Iris pigment epithelial cell (primary cell): Measurements from ENCODE around the gene DDN.

Source experiments
- DNase-seq: peaks from one replicate; pipeline ENCODE4 v3.0.0-alpha.2; 2011; ENCODE audit warnings: low read depth

DDN gene

GRCh38 chr12:48999371-49000131 lies at the start of gene DDN:
Gene DDN, minus strand, starts transcription at chr12:48999375. Its CDS starts 88 bp downstream, at chr12:48999287.
- DNase-seq, result peak; percentile 50

GRCh38 chr12:49048953-49049352 lies 49.8 kb upstream of the DDN start:
- DNase-seq, result no peak

- no peak for DNase-seq
Observed at GRCh38 chr12:49046129-49046895, 47.1 kb upstream of the DDN start.

- DNase-seq, result no peak
Observed at GRCh38 chr12:49044660-49045059, 45.5 kb upstream of the DDN start.

GRCh38 chr12:49043856-49044258 lies 44.7 kb upstream of the DDN start:
- DNase-seq, result peak; percentile 51

- DNase-seq, result no peak
Observed at GRCh38 chr12:49043241-49043640, 44.1 kb upstream of the DDN start.

GRCh38 chr12:49041881-49042484 lies 42.8 kb upstream of the DDN start:
- DNase-seq, result no peak

- DNase-seq, result no peak
Observed at GRCh38 chr12:49041036-49041880, 42.1 kb upstream of the DDN start.

GRCh38 chr12:49040364-49040855 lies 41.2 kb upstream of the DDN start:
- DNase-seq, result no peak

- DNase-seq, result no peak
Observed at GRCh38 chr12:49039421-49040363, 40.5 kb upstream of the DDN start.

- no peak for DNase-seq
Observed at GRCh38 chr12:49038291-49038955, 39.2 kb upstream of the DDN start.

- no peak for DNase-seq
Observed at GRCh38 chr12:49037947-49038237, 38.7 kb upstream of the DDN start.

GRCh38 chr12:49037111-49037946 lies 38.2 kb upstream of the DDN start:
- no peak for DNase-seq

GRCh38 chr12:49036029-49036428 lies 36.9 kb upstream of the DDN start:
- DNase-seq, result no peak

GRCh38 chr12:49034286-49034622 lies 35.1 kb upstream of the DDN start:
- no peak for DNase-seq

GRCh38 chr12:49033611-49034285 lies 34.6 kb upstream of the DDN start:
- no peak for DNase-seq

GRCh38 chr12:49032679-49033447 lies 33.7 kb upstream of the DDN start:
- no peak for DNase-seq

GRCh38 chr12:49032276-49032675 lies 33.1 kb upstream of the DDN start:
- no peak for DNase-seq
